ENCODE data around the gene NOP56.
"Not testable (repeated sequence)": the region's sequence is repeated elsewhere in the genome, so short reads cannot be mapped to it uniquely, and the experiment has no call there.

DNA sequence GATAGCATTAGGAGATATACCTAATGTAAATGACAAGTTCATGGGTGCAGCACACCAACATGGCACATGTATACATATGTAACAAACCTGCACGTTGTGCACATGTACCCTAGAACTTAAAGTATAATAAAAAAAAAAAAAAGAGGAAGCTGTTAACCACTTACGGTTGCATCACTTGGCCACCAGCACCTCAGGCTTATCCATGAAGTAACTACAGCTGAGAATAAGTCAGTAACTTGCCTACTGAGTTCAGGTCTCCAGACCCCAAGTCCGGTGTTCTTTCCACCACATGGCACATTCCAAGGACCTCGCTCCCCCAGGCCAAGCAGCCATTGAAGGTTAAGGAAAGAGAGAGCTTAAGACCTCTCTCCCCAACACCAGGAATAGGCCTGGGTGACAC, 32.4 kb downstream of the NOP56 start:
- TF ChIP-seq, protein P1, sequence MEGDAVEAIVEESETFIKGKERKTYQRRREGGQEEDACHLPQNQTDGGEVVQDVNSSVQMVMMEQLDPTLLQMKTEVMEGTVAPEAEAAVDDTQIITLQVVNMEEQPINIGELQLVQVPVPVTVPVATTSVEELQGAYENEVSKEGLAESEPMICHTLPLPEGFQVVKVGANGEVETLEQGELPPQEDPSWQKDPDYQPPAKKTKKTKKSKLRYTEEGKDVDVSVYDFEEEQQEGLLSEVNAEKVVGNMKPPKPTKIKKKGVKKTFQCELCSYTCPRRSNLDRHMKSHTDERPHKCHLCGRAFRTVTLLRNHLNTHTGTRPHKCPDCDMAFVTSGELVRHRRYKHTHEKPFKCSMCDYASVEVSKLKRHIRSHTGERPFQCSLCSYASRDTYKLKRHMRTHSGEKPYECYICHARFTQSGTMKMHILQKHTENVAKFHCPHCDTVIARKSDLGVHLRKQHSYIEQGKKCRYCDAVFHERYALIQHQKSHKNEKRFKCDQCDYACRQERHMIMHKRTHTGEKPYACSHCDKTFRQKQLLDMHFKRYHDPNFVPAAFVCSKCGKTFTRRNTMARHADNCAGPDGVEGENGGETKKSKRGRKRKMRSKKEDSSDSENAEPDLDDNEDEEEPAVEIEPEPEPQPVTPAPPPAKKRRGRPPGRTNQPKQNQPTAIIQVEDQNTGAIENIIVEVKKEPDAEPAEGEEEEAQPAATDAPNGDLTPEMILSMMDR (IDR thresholded peaks at IDR 0.05; ENCODE audit: control extremely low read depth in 1 of 3, insufficient read depth in 1 of 3, low read depth in 1 of 3, low read length in 3 of 3) = not testable (repeated sequence)
- not testable (repeated sequence) for TF ChIP-seq POLR2A (IDR thresholded peaks at IDR 0.05; ENCODE audit: control extremely low read depth in 1 of 2, low read depth in 2 of 2, low read length in 2 of 2); SIN3A (conservative IDR thresholded peaks at IDR 0.05 in 1 of 2, IDR thresholded peaks at IDR 0.05 in 1 of 2; ENCODE audit: low read depth in 1 of 2, low read length in 2 of 2); EP300 (IDR thresholded peaks at IDR 0.05; ENCODE audit: borderline replicate concordance in 1 of 2, low read depth in 2 of 2, low read length in 2 of 2); FOSL1 (IDR thresholded peaks at IDR 0.05; ENCODE audit: insufficient read depth, low read depth, low read length); TAF1 (IDR thresholded peaks at IDR 0.05; ENCODE audit: low read depth, low read length); RAD21 (IDR thresholded peaks at IDR 0.05 in 1 of 2, conservative IDR thresholded peaks at IDR 0.05 in 1 of 2; ENCODE audit: low read depth in 2 of 2, low read length in 2 of 2); POLR2AphosphoS5 (IDR thresholded peaks at IDR 0.05; ENCODE audit: low read depth, low read length)
